Prostate gland (tissue), 2 donors: Measurements from ENCODE around the gene PLEKHH3.

Source experiments
- POLR2AphosphoS5 ChIP-seq: sonication (generic); formaldehyde crosslinking; IDR thresholded peaks from one replicate; pipeline ENCODE4 v1.6.1; 2017; ENCODE audit warnings: antibody characterized with exemption
- TF ChIP-seq, protein P1 (sequence below), 4 experiments: fragments of 200-600 bp in 2 of 4; fragments of 450-650 bp in 2 of 4; sonication (generic) in 2 of 4; IDR thresholded peaks; 1 replicate in 3 of 4; 2 replicates in 1 of 4; pipeline ENCODE4 v1.5.1; 2016 to 2019; ENCODE audit warnings: antibody characterized with exemption in 4 of 4, mild to moderate bottlenecking in 2 of 4, moderate library complexity in 2 of 4

- TF ChIP-seq, protein P1, sequence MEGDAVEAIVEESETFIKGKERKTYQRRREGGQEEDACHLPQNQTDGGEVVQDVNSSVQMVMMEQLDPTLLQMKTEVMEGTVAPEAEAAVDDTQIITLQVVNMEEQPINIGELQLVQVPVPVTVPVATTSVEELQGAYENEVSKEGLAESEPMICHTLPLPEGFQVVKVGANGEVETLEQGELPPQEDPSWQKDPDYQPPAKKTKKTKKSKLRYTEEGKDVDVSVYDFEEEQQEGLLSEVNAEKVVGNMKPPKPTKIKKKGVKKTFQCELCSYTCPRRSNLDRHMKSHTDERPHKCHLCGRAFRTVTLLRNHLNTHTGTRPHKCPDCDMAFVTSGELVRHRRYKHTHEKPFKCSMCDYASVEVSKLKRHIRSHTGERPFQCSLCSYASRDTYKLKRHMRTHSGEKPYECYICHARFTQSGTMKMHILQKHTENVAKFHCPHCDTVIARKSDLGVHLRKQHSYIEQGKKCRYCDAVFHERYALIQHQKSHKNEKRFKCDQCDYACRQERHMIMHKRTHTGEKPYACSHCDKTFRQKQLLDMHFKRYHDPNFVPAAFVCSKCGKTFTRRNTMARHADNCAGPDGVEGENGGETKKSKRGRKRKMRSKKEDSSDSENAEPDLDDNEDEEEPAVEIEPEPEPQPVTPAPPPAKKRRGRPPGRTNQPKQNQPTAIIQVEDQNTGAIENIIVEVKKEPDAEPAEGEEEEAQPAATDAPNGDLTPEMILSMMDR (IDR thresholded peaks at IDR 0.05), result no peak
- TF ChIP-seq POLR2AphosphoS5, result no peak
Measured at GRCh38 chr17:42674755-42675347, 1.9 kb downstream of the PLEKHH3 start.
